IPS-20b (cell line): ENCODE data around the gene ALG10.
A peak's percentile ranks its signal among the peaks of the same experiment; 100 is the strongest.
"Not testable (repeated sequence)": the region's sequence is repeated elsewhere in the genome, so short reads cannot be mapped to it uniquely, and the experiment has no call there.

Experiments used
- H3K27ac ChIP-seq: one replicate; pipeline ENCODE4 v1.5.1; 2013; ENCODE audit warnings: low read length
- H3K27me3 ChIP-seq: 2 replicates; pipeline ENCODE4 v1.6.1; 2013; ENCODE audit warnings: mild to moderate bottlenecking, low read length, inconsistent platforms; ENCODE audit not compliant: insufficient read depth
- H3K36me3 ChIP-seq: 2 replicates; pipeline ENCODE4 v1.6.1; 2013; ENCODE audit warnings: low read depth, mild to moderate bottlenecking, inconsistent platforms, low read length, moderate library complexity; ENCODE audit not compliant: insufficient read depth
- H3K4me1 ChIP-seq: 2 replicates; pipeline ENCODE4 v1.6.1; 2013; ENCODE audit warnings: mild to moderate bottlenecking, control low read depth, inconsistent platforms, low read length, moderate library complexity; ENCODE audit not compliant: insufficient read depth
- H3K4me3 ChIP-seq: 2 replicates; pipeline ENCODE4 v1.5.1; 2013; ENCODE audit warnings: mild to moderate bottlenecking, low read length, inconsistent platforms
- H3K9ac ChIP-seq: 2 replicates; pipeline ENCODE4 v1.6.1; 2013; ENCODE audit warnings: low read depth, mild to moderate bottlenecking, inconsistent platforms, low read length, moderate library complexity
- H3K9me3 ChIP-seq: 2 replicates; pipeline ENCODE4 v1.6.1; 2013; ENCODE audit warnings: mild to moderate bottlenecking, low read depth, low read length, inconsistent platforms; ENCODE audit not compliant: insufficient read depth

ALG10 gene, protein sequence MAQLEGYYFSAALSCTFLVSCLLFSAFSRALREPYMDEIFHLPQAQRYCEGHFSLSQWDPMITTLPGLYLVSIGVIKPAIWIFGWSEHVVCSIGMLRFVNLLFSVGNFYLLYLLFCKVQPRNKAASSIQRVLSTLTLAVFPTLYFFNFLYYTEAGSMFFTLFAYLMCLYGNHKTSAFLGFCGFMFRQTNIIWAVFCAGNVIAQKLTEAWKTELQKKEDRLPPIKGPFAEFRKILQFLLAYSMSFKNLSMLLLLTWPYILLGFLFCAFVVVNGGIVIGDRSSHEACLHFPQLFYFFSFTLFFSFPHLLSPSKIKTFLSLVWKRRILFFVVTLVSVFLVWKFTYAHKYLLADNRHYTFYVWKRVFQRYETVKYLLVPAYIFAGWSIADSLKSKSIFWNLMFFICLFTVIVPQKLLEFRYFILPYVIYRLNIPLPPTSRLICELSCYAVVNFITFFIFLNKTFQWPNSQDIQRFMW

DNA sequence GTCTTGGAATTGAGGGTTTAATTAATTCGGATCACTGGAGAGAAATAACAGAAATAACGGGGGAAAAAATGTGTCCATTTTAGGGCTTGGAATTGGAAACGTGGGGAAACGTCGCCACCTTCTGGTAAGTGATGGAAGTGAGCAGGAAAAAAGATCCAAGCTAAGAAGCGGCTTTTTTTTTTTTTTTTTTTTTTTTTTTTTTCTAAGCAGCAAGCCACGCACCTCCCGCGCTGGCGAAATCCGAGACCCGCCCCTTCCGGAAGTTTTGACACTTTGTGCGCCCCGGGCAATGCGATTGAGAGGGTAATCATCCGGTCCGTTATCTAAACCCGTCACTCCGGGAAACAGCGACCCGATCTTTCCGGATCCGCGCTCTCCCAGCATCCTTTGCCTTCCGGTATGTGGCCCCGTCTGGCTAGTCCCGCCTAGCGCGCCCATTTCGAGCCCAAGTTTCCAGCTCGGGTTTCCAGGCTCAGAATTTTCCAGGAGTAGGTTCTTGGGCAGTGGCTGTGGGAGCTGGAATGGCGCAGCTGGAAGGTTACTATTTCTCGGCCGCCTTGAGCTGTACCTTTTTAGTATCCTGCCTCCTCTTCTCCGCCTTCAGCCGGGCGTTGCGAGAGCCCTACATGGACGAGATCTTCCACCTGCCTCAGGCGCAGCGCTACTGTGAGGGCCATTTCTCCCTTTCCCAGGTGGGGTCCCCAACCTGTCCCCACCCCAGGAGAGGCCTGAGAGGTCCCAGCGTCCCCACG, at the start of gene ALG10:
ALG10 (plus strand) TSS at position 418 of the 752 bp plus-strand sequence; CDS start at position 522, 104 bp downstream.
- Histone ChIP-seq H3K4me3 (peak within 1 kb of the TSS; percentile 86), H3K36me3 (peaks cover 11% of the 10 kb centered on the region; the same call in 1 of the 2 replicates), H3K27ac (no peak within 1 kb of the TSS), H3K9ac (peak within 1 kb of the TSS; percentile 94), H3K27me3 (no peaks in the 10 kb centered on the region), H3K4me1 (no peaks in the 10 kb centered on the region), H3K9me3 (no peaks in the 10 kb centered on the region)

DNA sequence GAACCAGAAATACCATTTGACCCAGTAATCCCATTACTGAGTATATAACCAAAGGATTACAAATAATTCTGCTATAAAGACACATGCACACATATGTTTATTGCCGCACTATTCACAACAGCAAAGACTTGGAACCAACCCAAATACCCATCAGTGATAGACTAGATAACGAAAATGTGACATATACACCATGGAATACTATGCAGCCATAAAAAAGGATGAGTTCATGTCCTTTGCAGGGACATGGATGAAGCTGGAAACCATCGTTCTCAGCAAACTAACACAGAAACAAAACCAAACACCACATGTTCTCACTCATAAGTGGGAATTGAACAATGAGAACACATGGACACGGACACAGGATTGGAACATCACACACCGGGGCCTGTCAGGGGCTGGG, 49.4 kb upstream of the ALG10 start:
- not testable (repeated sequence) for H3K4me3 ChIP-seq, H3K9me3 ChIP-seq, H3K4me1 ChIP-seq, H3K9ac ChIP-seq, H3K27me3 ChIP-seq, H3K27ac ChIP-seq, H3K36me3 ChIP-seq

DNA sequence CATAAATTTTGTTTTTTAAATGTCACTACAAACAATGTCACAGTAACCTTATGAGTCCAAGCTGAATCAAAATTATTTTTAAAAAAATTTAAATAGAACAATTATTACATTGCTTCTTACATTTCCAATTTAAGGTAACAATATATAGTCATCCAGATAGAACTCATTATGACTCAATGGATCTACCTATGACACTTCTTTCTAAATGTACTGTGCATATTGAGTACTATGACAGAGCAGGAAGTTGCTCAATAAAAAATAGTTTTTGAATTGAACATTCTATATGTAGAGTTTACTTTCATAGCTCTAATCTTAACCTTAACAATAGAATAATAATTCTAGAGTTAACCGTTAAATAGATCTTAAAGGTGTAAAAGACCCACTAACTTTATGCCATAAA, 44.4 kb upstream of the ALG10 start:
- H3K9me3 ChIP-seq: peaks cover 7% of the 10 kb centered on the region; the same call in 1 of the 2 replicates
- no peaks in the 10 kb centered on the region for H3K4me1 ChIP-seq
- H3K27ac ChIP-seq: no peak overlapping the region
- no peak overlapping the region for H3K9ac ChIP-seq
- no peaks in the 10 kb centered on the region for H3K27me3 ChIP-seq
- H3K4me3 ChIP-seq: no peak overlapping the region
- no peaks in the 10 kb centered on the region for H3K36me3 ChIP-seq

DNA sequence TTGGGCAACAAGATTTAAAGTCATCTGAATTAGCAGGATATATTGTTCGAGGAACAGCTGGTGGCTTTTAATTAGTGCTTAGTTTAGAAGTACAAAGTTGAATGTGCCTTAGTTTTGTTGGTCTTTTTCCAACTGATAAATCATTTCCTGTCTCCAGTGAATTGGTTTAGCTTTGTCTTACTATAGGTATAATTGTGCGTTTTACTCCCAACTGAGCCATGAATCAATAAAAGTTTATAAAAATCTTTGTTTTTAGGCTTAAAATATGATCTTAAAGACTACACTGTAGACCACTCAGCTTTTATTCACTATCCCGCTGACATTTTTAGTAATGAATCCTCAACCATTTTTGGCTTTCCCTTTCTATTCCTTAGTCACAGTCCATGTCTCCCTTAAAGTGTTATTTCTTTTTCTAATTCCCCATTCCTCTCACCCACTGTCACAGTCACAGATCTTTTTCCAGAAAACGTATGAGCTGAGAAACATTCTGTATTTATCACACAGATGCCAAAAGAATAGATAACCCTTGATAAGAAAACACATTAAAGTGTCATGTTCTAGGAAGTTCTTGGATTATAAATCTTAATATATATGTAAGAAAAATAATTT, 34.0 kb upstream of the ALG10 start:
- H3K27ac ChIP-seq: no peak overlapping the region
- no peaks in the 10 kb centered on the region for H3K36me3 ChIP-seq
- no peak overlapping the region for H3K4me3 ChIP-seq
- peaks cover 10% of the 10 kb centered on the region for H3K9me3 ChIP-seq
- no peaks in the 10 kb centered on the region for H3K4me1 ChIP-seq
- no peaks in the 10 kb centered on the region for H3K27me3 ChIP-seq
- H3K9ac ChIP-seq: no peak overlapping the region

DNA sequence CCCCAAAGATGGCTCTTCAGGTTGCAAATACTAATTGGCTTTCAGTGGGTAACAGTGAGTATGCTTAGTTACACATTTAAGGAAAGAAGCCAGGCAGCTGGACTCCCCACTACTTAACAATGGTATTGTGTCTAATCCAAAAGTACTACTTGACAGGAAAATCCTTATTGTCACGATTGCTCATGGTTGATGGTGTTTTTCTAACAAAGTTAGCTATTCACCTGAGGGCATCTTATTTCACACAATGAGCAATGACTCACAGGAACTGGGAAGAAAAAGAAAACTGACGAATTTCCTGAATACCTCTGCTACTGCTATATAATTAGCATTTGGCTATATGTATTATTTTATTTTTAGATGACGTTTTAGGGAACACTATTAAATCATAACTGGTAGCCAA, 33.4 kb upstream of the ALG10 start:
- no peaks in the 10 kb centered on the region for H3K27me3 ChIP-seq
- H3K4me3 ChIP-seq: no peak overlapping the region
- H3K4me1 ChIP-seq: no peaks in the 10 kb centered on the region
- H3K27ac ChIP-seq: no peak overlapping the region
- peaks cover 10% of the 10 kb centered on the region for H3K9me3 ChIP-seq
- H3K36me3 ChIP-seq: no peaks in the 10 kb centered on the region
- H3K9ac ChIP-seq: no peak overlapping the region

DNA sequence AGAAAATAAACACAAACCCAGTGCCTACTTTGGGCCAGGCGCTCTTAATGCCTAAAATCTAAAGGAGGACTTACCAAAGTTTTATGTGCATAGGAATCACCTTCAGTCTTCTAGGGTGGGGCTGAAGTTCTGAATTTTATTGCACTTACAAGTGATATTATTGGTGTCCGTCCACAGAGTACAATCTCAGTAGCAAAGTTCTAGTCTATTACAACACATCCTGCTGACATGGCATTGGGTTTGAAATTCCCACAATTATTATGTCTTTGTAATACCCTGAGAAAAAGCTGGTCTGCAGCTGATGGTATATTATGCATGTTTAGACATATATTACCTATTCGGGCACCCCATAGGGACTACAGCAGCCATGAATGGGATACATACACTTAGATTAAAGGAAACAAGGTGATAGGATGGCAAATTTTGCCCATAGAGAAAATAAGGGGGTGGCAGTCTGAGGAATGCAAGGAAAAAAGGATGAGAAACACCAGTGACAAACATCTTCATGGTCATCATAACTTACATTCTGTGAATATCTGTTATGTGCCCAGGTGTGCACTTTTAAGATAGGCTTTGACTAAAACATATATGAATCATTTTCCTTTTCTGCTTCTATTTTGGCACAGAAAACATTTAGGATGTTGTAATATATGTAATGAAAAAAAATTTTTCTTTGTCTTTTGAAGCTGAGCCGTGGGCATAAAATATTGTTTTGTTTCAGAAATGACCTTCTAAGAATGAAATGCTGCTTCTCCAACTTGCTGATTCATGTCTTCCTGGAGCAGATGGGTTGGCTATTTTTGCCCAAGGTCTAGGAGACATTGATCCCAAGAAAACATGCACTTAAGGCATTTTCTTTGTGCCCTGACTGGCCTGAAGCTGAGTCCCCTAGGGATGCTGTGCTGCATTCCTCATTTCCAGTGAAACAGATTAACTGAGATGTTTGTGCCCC, 27.2 kb upstream of the ALG10 start:
- Histone ChIP-seq H3K36me3 (no peaks in the 10 kb centered on the region), H3K27me3 (no peaks in the 10 kb centered on the region), H3K4me1 (no peaks in the 10 kb centered on the region), H3K27ac (no peak overlapping the region), H3K9me3 (peaks cover 4% of the 10 kb centered on the region), H3K4me3 (no peak overlapping the region), H3K9ac (no peak overlapping the region)

DNA sequence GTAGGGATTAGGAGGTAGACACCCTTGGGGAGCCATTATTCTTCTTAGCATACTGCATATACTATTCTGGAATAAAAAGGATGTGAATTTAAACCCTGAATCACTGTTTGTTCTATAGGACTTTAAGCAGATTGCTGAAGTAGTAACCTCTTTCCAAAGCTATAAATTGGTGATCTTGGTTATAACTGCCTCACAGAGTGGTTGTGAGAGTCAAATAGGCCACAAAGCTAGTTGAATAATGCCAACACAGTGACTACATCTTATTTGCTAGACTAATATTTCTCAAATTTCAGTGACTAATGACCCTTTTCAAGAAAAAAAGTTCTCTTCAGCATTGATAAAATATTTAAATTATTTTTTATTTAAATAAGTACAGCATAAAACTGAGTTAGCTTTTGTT, 13.5 kb upstream of the ALG10 start:
- H3K27ac ChIP-seq, H3K9me3 ChIP-seq, H3K36me3 ChIP-seq, H3K4me1 ChIP-seq, H3K27me3 ChIP-seq, H3K4me3 ChIP-seq, H3K9ac ChIP-seq: not testable (repeated sequence)

DNA sequence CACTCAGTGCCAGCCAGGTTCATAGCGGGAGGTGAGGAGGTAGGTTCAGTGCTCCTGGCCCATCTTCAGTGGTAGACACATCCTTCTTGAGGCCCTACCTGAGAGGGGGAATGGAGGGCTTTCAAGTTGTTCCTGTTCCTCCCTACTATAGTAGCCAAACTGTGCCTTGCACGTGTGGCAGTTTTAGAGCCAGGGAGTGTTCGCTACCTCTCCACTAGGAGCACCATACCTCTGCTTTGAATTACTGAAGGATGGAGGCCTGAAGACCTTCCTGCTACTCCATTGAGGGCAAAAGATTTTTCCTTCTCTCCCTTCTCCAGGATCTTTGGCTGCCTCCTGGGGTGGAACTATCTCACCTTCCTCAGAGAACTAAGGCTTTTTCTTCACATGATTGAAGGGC, 5.9 kb upstream of the ALG10 start:
- no peak overlapping the region for H3K27ac ChIP-seq
- H3K36me3 ChIP-seq: no peaks in the 10 kb centered on the region
- H3K4me3 ChIP-seq: no peak overlapping the region
- no peak overlapping the region for H3K9ac ChIP-seq
- H3K27me3 ChIP-seq: no peaks in the 10 kb centered on the region
- H3K9me3 ChIP-seq: peaks cover 4% of the 10 kb centered on the region
- H3K4me1 ChIP-seq: no peaks in the 10 kb centered on the region

DNA sequence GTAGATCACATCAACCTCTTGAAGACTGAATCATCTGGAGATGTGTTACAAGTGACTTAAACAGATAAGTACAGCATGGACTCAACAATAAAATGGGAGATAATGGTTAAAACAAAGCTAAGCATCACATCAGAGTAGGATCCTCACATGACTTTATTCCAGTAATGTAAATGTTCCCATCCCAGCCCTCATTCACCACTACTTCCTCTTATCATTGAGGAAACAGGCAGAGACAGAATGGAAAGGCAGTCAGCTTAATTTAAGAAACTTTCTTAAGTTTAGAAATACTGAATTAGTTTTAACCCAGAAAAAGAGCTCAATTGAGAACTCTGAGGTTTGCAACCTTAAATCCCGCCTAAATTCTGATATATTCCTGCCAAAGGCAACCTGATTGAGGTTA, 1.2 kb upstream of the ALG10 start:
- Histone ChIP-seq H3K4me1 (no peaks in the 10 kb centered on the region), H3K9me3 (no peaks in the 10 kb centered on the region; the same call in 1 of the 2 replicates), H3K27ac (no peak overlapping the region), H3K9ac (no peak overlapping the region), H3K27me3 (no peaks in the 10 kb centered on the region), H3K36me3 (peaks cover 8% of the 10 kb centered on the region; the same call in 1 of the 2 replicates), H3K4me3 (no peak overlapping the region)

DNA sequence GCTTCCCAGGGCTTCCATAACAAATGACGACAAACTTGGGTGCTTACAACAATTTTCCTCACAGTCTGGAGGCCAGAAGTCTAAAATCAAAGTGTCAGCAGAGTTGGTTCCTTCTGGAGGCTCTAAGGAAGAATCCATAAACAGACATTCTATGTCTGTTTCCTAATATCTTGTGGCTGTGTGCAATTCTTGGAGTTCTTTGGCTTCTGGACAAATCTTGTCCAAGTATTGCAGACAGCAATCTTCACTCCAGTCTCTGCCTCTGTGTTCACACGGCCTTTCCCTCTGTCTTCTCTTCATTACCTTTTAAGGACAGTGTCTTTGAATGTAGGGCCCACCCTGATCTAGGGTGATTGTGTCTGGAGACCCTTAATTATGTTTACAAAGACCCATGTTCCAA, 5.4 kb downstream of the ALG10 start:
- not testable (repeated sequence) for H3K27me3 ChIP-seq, H3K4me1 ChIP-seq, H3K4me3 ChIP-seq, H3K9me3 ChIP-seq, H3K27ac ChIP-seq, H3K9ac ChIP-seq
- H3K36me3 ChIP-seq: peaks cover 11% of the 10 kb centered on the region; the same call in 1 of the 2 replicates

DNA sequence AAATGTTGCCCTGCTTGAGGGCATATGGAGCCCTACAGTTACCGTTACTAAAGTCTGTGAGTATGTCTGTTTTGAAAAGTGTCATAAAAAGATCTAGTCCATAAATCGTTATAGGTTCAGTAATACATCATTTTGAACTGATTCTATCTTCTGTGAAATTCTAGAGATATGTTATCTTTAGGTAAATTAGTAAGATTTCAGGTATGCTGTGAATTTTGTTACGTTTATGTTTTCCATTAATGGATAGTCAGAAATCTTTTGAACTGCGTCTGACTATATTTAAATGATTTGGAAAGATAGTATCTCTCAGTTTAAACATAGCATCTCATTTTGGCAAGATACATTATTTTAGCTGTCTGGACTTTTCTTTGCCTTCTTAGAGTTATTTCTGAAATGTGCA, 8.3 kb downstream of the ALG10 start:
- H3K27ac ChIP-seq: no peak overlapping the region
- no peaks in the 10 kb centered on the region for H3K4me1 ChIP-seq
- H3K9ac ChIP-seq: no peak overlapping the region
- H3K27me3 ChIP-seq: no peaks in the 10 kb centered on the region
- no peak overlapping the region for H3K4me3 ChIP-seq
- peaks cover 9% of the 10 kb centered on the region for H3K9me3 ChIP-seq
- 0 out of 2 replicates have a peak, but pooled peaks cover 4% of the 10 kb centered on the region for H3K36me3 ChIP-seq
